HG02870 (cell line): Measurements from ENCODE around the gene FAM187B.

ENCODE experiments used
- ATAC-seq: cut with Tn5 transposase; IDR thresholded peaks from one replicate; pipeline ENCODE4 v1.9.1; 2021; ENCODE audit warnings: mild to moderate bottlenecking, moderate library complexity; ENCODE audit not compliant: unreplicated experiment

The FAM187B gene

GRCh38 chr19:35179830-35180229 is 48.7 kb downstream of the FAM187B start:
- ATAC-seq: no peak

- ATAC-seq: no peak
Observed at GRCh38 chr19:35178701-35179100, 49.8 kb downstream of the FAM187B start.

- no peak for ATAC-seq
Observed at GRCh38 chr19:35177377-35178274, 50.9 kb downstream of the FAM187B start.

DNA sequence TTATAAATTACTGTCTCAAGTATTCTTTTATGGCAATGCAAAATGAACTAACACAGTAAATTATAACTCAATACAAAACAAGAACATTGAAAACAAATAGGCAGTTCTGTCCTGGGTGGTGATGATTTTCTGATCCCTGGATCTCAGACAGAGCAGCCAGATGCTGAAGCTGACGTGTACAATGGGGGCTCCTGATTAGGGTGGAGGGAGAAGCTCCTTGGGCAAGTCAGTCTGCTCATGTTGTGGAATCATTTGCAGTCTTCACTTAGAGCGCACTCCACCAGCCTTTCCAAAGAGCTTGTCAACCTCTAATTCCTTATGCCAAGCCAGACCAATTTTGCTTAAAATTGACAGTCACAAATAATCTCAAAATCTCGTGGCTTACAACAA is 52.4 kb downstream of the FAM187B start:
- no peak for ATAC-seq
